ENCODE results near the gene MPDZ.

- no peak for TF ChIP-seq TAF15 (IDR thresholded peaks at IDR 0.05; ENCODE audit: low read depth, low read length, poor library complexity, severe bottlenecking)
- no peak for TF ChIP-seq SMAD9 (CRISPR knock-in tag; IDR thresholded peaks at IDR 0.05)
- no peak for TF ChIP-seq SMC3 (IDR thresholded peaks at IDR 0.05; ENCODE audit: low read length)
- no peak for TF ChIP-seq ERF (CRISPR knock-in tag; IDR thresholded peaks at IDR 0.05)
- TF ChIP-seq RERE (CRISPR knock-in tag; IDR thresholded peaks at IDR 0.05; ENCODE audit: low read depth) = no peak
- TF ChIP-seq EZH2 (conservative IDR thresholded peaks at IDR 0.05; ENCODE audit: low read depth, low read length) = no peak
- TF ChIP-seq, protein P1, sequence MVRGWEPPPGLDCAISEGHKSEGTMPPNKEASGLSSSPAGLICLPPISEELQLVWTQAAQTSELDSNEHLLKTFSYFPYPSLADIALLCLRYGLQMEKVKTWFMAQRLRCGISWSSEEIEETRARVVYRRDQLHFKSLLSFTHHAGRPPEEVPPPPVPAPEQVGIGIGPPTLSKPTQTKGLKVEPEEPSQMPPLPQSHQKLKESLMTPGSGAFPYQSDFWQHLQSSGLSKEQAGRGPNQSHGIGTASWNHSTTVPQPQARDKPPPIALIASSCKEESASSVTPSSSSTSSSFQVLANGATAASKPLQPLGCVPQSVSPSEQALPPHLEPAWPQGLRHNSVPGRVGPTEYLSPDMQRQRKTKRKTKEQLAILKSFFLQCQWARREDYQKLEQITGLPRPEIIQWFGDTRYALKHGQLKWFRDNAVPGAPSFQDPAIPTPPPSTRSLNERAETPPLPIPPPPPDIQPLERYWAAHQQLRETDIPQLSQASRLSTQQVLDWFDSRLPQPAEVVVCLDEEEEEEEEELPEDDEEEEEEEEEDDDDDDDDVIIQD (CRISPR knock-in tag; IDR thresholded peaks at IDR 0.05; ENCODE audit: low read depth) = no peak
- TF ChIP-seq, protein P2, sequence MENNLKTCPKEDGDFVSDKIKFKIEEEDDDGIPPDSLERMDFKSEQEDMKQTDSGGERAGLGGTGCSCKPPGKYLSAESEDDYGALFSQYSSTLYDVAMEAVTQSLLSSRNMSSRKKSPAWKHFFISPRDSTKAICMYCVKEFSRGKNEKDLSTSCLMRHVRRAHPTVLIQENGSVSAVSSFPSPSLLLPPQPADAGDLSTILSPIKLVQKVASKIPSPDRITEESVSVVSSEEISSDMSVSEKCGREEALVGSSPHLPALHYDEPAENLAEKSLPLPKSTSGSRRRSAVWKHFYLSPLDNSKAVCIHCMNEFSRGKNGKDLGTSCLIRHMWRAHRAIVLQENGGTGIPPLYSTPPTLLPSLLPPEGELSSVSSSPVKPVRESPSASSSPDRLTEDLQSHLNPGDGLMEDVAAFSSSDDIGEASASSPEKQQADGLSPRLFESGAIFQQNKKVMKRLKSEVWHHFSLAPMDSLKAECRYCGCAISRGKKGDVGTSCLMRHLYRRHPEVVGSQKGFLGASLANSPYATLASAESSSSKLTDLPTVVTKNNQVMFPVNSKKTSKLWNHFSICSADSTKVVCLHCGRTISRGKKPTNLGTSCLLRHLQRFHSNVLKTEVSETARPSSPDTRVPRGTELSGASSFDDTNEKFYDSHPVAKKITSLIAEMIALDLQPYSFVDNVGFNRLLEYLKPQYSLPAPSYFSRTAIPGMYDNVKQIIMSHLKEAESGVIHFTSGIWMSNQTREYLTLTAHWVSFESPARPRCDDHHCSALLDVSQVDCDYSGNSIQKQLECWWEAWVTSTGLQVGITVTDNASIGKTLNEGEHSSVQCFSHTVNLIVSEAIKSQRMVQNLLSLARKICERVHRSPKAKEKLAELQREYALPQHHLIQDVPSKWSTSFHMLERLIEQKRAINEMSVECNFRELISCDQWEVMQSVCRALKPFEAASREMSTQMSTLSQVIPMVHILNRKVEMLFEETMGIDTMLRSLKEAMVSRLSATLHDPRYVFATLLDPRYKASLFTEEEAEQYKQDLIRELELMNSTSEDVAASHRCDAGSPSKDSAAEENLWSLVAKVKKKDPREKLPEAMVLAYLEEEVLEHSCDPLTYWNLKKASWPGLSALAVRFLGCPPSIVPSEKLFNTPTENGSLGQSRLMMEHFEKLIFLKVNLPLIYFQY (CRISPR knock-in tag; IDR thresholded peaks at IDR 0.05; ENCODE audit: borderline replicate concordance) = no peak
Observed at GRCh38 chr9:13205824-13206223, 73.7 kb downstream of the MPDZ start.
